ENCODE measurements around the gene NPTX1.

The NPTX1 gene

DNA sequence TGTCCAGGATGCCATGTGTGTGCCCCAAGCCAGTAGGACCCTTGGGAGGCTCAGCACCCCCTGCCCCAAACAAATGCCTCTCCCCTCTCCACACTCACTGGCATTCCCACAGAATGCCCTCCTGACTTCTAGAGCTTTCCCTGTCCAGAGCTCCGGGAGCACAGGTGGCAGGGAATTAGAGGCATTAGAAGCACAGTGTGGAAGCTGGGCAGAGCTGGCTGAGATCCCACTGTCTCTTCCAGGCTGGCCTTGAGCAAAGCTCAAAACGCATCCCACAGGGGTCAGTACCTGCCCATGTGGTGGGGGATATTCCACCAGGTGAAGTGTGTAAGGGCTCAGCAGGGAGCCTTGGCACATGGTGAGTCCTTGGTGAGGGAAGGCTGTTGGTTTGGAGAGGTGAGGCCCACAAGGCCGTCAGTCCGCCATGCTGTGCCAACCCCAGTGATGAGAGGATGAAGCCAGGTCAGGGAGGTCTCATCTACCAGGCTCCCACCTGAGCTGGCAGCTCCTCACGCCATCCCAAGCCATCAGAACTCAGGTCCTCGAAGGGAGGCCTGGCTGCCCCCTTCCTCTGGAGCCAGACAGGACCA is 43.4 kb downstream of the NPTX1 start:
- Histone ChIP-seq H3K27me3 (ENCODE audit: control insufficient read depth in 1 of 2, insufficient read depth in 2 of 2, low read length in 2 of 2) (no peaks in the 10 kb centered on the region), H3K4me3 (ENCODE audit: low read depth in 1 of 2, low read length in 2 of 2) (no peak overlapping the region), H3K27ac (ENCODE audit: low read depth, low read length) (no peak overlapping the region), H3K36me3 (ENCODE audit: control insufficient read depth in 1 of 2, insufficient read depth in 2 of 2, low read length in 2 of 2) (no peaks in the 10 kb centered on the region), H3K4me1 (ENCODE audit: control insufficient read depth in 1 of 2, insufficient read depth in 2 of 2, low read length in 2 of 2) (no peaks in the 10 kb centered on the region), H3K9ac (ENCODE audit: low read depth in 1 of 2, low read length in 2 of 2) (no peak overlapping the region), H3K9me3 (ENCODE audit: control insufficient read depth in 1 of 2, low read length in 2 of 2) (no peaks in the 10 kb centered on the region)

DNA sequence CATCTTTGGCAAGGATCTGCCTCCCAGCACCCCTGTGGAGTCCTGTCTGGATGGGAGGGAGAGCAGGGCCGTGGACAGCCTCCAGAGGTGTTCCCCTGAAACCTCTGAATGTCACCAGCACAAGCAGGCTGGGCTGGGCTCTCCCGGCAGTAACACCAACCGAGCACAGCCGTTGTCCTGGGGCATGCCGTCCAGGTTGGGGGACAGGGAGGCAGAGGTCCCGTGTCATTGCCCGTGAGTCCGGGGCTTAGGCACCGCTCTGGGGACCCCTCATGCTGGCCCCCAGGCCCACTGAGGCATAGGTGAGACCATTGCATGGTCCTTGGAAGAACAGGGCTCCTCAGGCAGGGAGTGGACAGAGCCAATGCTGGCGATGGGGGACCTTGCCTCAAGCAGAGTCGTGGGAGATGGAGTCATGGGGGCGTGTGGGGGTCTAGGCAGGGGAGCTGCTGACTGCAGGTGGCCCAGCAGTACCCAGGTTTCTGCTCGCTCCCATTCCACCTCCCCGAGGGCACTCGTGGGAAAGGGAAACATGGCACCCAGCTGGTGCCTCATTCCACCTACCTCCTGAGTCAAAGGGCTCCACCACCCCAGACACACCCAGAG is 44.0 kb downstream of the NPTX1 start:
- no peaks in the 10 kb centered on the region for H3K4me1 ChIP-seq (ENCODE audit: control insufficient read depth in 1 of 2, insufficient read depth in 2 of 2, low read length in 2 of 2)
- H3K9me3 ChIP-seq (ENCODE audit: control insufficient read depth in 1 of 2, low read length in 2 of 2): no peaks in the 10 kb centered on the region
- H3K27me3 ChIP-seq (ENCODE audit: control insufficient read depth in 1 of 2, insufficient read depth in 2 of 2, low read length in 2 of 2): no peaks in the 10 kb centered on the region
- no peak overlapping the region for H3K4me3 ChIP-seq (ENCODE audit: low read depth in 1 of 2, low read length in 2 of 2)
- no peak overlapping the region for H3K27ac ChIP-seq (ENCODE audit: low read depth, low read length)
- H3K9ac ChIP-seq (ENCODE audit: low read depth in 1 of 2, low read length in 2 of 2): no peak overlapping the region
- H3K36me3 ChIP-seq (ENCODE audit: control insufficient read depth in 1 of 2, insufficient read depth in 2 of 2, low read length in 2 of 2): no peaks in the 10 kb centered on the region

- no peaks in the 10 kb centered on the region for H3K36me3 ChIP-seq (ENCODE audit: control insufficient read depth in 1 of 2, insufficient read depth in 2 of 2, low read length in 2 of 2)
- H3K27me3 ChIP-seq (ENCODE audit: control insufficient read depth in 1 of 2, insufficient read depth in 2 of 2, low read length in 2 of 2): no peaks in the 10 kb centered on the region
- H3K9ac ChIP-seq (ENCODE audit: low read depth in 1 of 2, low read length in 2 of 2): no peak overlapping the region
- no peak overlapping the region for H3K4me3 ChIP-seq (ENCODE audit: low read depth in 1 of 2, low read length in 2 of 2)
- H3K4me1 ChIP-seq (ENCODE audit: control insufficient read depth in 1 of 2, insufficient read depth in 2 of 2, low read length in 2 of 2): no peaks in the 10 kb centered on the region
- no peak overlapping the region for H3K27ac ChIP-seq (ENCODE audit: low read depth, low read length)
- H3K9me3 ChIP-seq (ENCODE audit: control insufficient read depth in 1 of 2, low read length in 2 of 2): no peaks in the 10 kb centered on the region
Observed at GRCh38 chr17:80431246-80432195, 44.9 kb downstream of the NPTX1 start.

GRCh38 chr17:80430446-80431245 is 45.8 kb downstream of the NPTX1 start:
- Histone ChIP-seq H3K27ac (ENCODE audit: low read depth, low read length) (no peak overlapping the region), H3K9me3 (ENCODE audit: control insufficient read depth in 1 of 2, low read length in 2 of 2) (no peaks in the 10 kb centered on the region), H3K4me1 (ENCODE audit: control insufficient read depth in 1 of 2, insufficient read depth in 2 of 2, low read length in 2 of 2) (no peaks in the 10 kb centered on the region), H3K4me3 (ENCODE audit: low read depth in 1 of 2, low read length in 2 of 2) (no peak overlapping the region), H3K36me3 (ENCODE audit: control insufficient read depth in 1 of 2, insufficient read depth in 2 of 2, low read length in 2 of 2) (no peaks in the 10 kb centered on the region), H3K27me3 (ENCODE audit: control insufficient read depth in 1 of 2, insufficient read depth in 2 of 2, low read length in 2 of 2) (no peaks in the 10 kb centered on the region), H3K9ac (ENCODE audit: low read depth in 1 of 2, low read length in 2 of 2) (no peak overlapping the region)

DNA sequence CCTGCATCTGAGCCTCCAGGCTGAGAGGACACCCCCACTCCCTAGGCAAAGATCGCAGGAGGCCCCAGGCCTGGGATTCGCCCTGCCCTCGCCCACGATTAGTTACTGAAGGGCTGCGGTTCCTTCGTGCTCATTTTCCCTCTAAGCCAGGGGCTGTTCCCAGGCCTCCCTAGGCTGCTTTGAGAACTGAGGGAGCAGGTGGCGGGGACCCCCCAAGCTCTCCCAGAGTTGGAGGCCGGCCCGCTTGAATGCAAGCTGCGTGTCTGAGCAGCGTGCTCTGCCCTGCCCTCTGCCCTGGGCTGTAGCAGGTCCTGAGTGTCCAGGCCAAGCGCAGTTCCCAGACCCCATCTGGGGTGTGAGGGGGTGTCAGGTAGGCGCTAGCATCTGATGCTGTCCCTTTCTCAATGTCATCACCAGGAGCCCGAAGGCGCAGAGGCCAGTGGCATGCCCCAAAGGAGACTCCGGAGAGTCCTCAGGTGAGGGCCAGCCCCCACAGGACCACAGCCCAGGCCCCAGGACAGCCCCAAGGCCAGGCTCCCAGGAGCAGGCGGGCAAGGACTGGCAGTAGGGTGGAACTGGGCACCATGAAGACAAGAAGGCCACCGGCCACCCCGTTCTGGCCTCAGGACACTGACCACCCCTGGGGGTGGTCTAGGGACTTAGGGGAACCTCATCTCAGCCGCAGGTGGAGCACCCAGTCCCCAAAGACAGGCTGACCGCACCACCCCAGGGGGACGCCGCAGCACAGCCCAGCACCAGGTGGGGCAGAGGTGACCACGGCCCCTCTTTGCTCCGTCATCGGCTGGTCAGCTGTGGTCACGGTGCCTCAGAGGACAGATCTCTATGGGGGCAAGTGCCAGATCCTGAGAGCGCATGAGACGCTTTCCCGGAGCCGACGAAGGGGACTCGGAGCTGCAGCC is 46.8 kb downstream of the NPTX1 start:
- Histone ChIP-seq H3K9ac (ENCODE audit: low read depth in 1 of 2, low read length in 2 of 2) (no peak overlapping the region), H3K27ac (ENCODE audit: low read depth, low read length) (no peak overlapping the region), H3K27me3 (ENCODE audit: control insufficient read depth in 1 of 2, insufficient read depth in 2 of 2, low read length in 2 of 2) (no peaks in the 10 kb centered on the region), H3K4me3 (ENCODE audit: low read depth in 1 of 2, low read length in 2 of 2) (no peak overlapping the region), H3K36me3 (ENCODE audit: control insufficient read depth in 1 of 2, insufficient read depth in 2 of 2, low read length in 2 of 2) (no peaks in the 10 kb centered on the region), H3K4me1 (ENCODE audit: control insufficient read depth in 1 of 2, insufficient read depth in 2 of 2, low read length in 2 of 2) (no peaks in the 10 kb centered on the region), H3K9me3 (ENCODE audit: control insufficient read depth in 1 of 2, low read length in 2 of 2) (no peaks in the 10 kb centered on the region)

GRCh38 chr17:80428796-80429195 is 47.6 kb downstream of the NPTX1 start:
- Histone ChIP-seq H3K9me3 (ENCODE audit: control insufficient read depth in 1 of 2, low read length in 2 of 2) (no peaks in the 10 kb centered on the region), H3K27ac (ENCODE audit: low read depth, low read length) (no peak overlapping the region), H3K4me3 (ENCODE audit: low read depth in 1 of 2, low read length in 2 of 2) (no peak overlapping the region), H3K9ac (ENCODE audit: low read depth in 1 of 2, low read length in 2 of 2) (no peak overlapping the region), H3K27me3 (ENCODE audit: control insufficient read depth in 1 of 2, insufficient read depth in 2 of 2, low read length in 2 of 2) (no peaks in the 10 kb centered on the region), H3K36me3 (ENCODE audit: control insufficient read depth in 1 of 2, insufficient read depth in 2 of 2, low read length in 2 of 2) (no peaks in the 10 kb centered on the region), H3K4me1 (ENCODE audit: control insufficient read depth in 1 of 2, insufficient read depth in 2 of 2, low read length in 2 of 2) (no peaks in the 10 kb centered on the region)

DNA sequence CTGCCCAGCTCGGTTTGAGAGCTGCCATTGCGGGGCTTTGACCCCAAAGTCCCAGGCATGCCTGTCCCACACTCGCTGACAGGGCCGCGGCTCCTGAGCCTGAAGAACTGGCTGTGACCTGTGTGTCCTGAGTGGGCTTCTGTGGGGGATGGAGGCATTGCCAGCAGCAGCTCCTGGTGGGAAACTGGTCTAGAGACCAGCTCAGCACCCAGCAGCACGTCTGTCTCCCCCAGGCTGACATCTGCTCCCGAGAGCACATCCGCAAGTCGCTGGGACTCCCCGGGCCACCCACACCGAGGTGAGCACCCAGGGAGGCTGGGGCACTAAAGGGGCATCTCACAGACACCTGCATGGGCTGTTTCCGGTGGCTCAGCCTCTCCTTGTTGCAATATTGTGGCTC is 48.0 kb downstream of the NPTX1 start:
- Histone ChIP-seq H3K4me1 (ENCODE audit: control insufficient read depth in 1 of 2, insufficient read depth in 2 of 2, low read length in 2 of 2) (no peaks in the 10 kb centered on the region), H3K36me3 (ENCODE audit: control insufficient read depth in 1 of 2, insufficient read depth in 2 of 2, low read length in 2 of 2) (no peaks in the 10 kb centered on the region), H3K27me3 (ENCODE audit: control insufficient read depth in 1 of 2, insufficient read depth in 2 of 2, low read length in 2 of 2) (no peaks in the 10 kb centered on the region), H3K4me3 (ENCODE audit: low read depth in 1 of 2, low read length in 2 of 2) (no peak overlapping the region), H3K9me3 (ENCODE audit: control insufficient read depth in 1 of 2, low read length in 2 of 2) (no peaks in the 10 kb centered on the region), H3K27ac (ENCODE audit: low read depth, low read length) (no peak overlapping the region), H3K9ac (ENCODE audit: low read depth in 1 of 2, low read length in 2 of 2) (no peak overlapping the region)

DNA sequence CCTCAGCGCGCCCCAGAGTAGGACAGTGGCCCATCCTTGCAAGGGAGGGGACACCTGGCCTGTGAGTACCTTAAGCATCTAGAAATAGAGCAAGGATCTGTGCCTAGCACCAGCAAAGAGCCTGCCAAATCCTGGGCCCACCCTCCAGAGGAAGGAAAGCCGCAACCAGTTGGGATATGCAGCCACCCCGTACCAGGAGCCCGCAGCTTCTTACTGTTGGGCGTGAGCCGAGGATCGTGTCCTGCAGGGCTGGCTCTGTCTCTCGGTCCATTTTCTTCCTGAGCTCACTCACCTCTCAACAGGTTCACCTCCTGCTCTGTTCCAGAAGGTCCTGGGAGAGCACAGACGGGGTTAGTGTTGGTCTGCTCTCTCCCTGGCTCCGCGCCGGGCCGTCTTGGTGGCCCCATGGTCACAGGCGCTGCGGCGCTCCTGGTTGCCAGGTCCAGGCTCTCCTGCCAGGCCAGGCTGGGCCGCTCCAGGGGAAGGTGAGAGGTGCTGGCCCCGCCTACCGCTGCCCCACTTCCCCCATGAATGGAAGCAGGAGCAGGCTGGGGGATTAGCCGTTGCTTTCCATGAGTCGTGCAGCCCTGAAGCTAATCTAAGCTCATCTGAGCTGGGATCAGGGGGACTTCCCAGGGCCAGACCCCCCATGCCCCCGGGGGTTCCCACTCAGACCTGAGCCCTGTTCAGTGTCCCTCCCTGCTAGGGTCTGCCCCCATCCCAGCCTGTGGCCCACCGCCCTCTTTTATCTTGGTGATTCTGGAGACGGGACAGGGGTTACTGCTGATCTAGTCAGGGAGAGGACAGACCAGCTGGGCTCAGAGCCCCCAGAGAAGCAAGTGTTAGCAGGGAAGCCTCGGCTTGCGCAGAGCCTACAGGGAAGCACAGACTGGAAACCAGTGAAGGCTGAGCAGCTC is 48.8 kb downstream of the NPTX1 start:
- H3K9me3 ChIP-seq (ENCODE audit: control insufficient read depth in 1 of 2, low read length in 2 of 2): no peaks in the 10 kb centered on the region
- H3K36me3 ChIP-seq (ENCODE audit: control insufficient read depth in 1 of 2, insufficient read depth in 2 of 2, low read length in 2 of 2): no peaks in the 10 kb centered on the region

More for the DNA sequence above, 48.8 kb downstream of the NPTX1 start:
- Histone ChIP-seq H3K27me3 (ENCODE audit: control insufficient read depth in 1 of 2, insufficient read depth in 2 of 2, low read length in 2 of 2) (no peaks in the 10 kb centered on the region), H3K4me3 (ENCODE audit: low read depth in 1 of 2, low read length in 2 of 2) (no peak overlapping the region), H3K27ac (ENCODE audit: low read depth, low read length) (no peak overlapping the region), H3K4me1 (ENCODE audit: control insufficient read depth in 1 of 2, insufficient read depth in 2 of 2, low read length in 2 of 2) (no peaks in the 10 kb centered on the region), H3K9ac (ENCODE audit: low read depth in 1 of 2, low read length in 2 of 2) (no peak overlapping the region)

Measured in duodenal mucosa (tissue), 2 donors.